ENCODE data around the gene SSH2. TPM values are rescaled to one million over a fixed set of nuclear protein-coding genes. Genes with fewer than 3 reads are reported as not detected.

Gene SSH2
- polyA plus RNA-seq, 1 experiment = 24.1 TPM

GRCh38 chr17:29671661-29672060 lies 258.4 kb downstream of the SSH2 start:
- no peaks in the 10 kb centered on the region for H3K9me3 ChIP-seq (ENCODE audit: control insufficient read depth, insufficient read depth, low read length)
- no peak for DNase-seq (ENCODE audit: low read depth, low spot score)
- no peak overlapping the region for H3K27ac ChIP-seq (ENCODE audit: low read depth, low read length)
- ChIA-PET POLR2A (no interaction called here), CTCF (interaction anchor here (1.0 to 1.1 kb wide), 2 partner anchors 54 to 123 kb away, joined by 4 read pairs; no protein-coding TSS in a partner anchor)
- H3K27me3 ChIP-seq (ENCODE audit: control insufficient read depth, insufficient read depth, low read length) = no peaks in the 10 kb centered on the region
- no peak overlapping the region for H3K4me3 ChIP-seq (ENCODE audit: low read depth, low read length)
- TF ChIP-seq CTCF (IDR thresholded peaks at IDR 0.05; ENCODE audit: low read depth, low read length) = no peak

GRCh38 chr17:29669266-29669665 lies 260.8 kb downstream of the SSH2 start:
- ChIA-PET POLR2A (no interaction called here), CTCF (no interaction called here)

GRCh38 chr17:29667969-29668368 lies 262.1 kb downstream of the SSH2 start:
- H3K27ac ChIP-seq (ENCODE audit: low read depth, low read length) = no peak overlapping the region
- H3K4me3 ChIP-seq (ENCODE audit: low read depth, low read length) = no peak overlapping the region
- TF ChIP-seq CTCF (IDR thresholded peaks at IDR 0.05; ENCODE audit: low read depth, low read length) = no peak
- H3K9me3 ChIP-seq (ENCODE audit: control insufficient read depth, insufficient read depth, low read length) = no peaks in the 10 kb centered on the region
- no peaks in the 10 kb centered on the region for H3K27me3 ChIP-seq (ENCODE audit: control insufficient read depth, insufficient read depth, low read length)
- CTCF ChIA-PET = interaction anchor here (1.2 kb wide), 1 partner anchor 263 kb away, joined by 3 read pairs; no protein-coding TSS in a partner anchor
- no peak for DNase-seq (ENCODE audit: low read depth, low spot score)
- POLR2A ChIA-PET = no interaction called here

More at GRCh38 chr17:29669266-29669665, 260.8 kb downstream of the SSH2 start:
- H3K27me3 ChIP-seq (ENCODE audit: control insufficient read depth, insufficient read depth, low read length) = no peaks in the 10 kb centered on the region
- TF ChIP-seq CTCF (IDR thresholded peaks at IDR 0.05; ENCODE audit: low read depth, low read length) = no peak
- no peak overlapping the region for H3K4me3 ChIP-seq (ENCODE audit: low read depth, low read length)
- DNase-seq (ENCODE audit: low read depth, low spot score) = no peak
- H3K27ac ChIP-seq (ENCODE audit: low read depth, low read length) = no peak overlapping the region
- no peaks in the 10 kb centered on the region for H3K9me3 ChIP-seq (ENCODE audit: control insufficient read depth, insufficient read depth, low read length)

- CTCF ChIA-PET = no interaction called here
- no peak for TF ChIP-seq CTCF (IDR thresholded peaks at IDR 0.05; ENCODE audit: low read depth, low read length)
- Histone ChIP-seq H3K27me3 (ENCODE audit: control insufficient read depth, insufficient read depth, low read length) (no peaks in the 10 kb centered on the region), H3K4me3 (ENCODE audit: low read depth, low read length) (no peak overlapping the region), H3K9me3 (ENCODE audit: control insufficient read depth, insufficient read depth, low read length) (no peaks in the 10 kb centered on the region), H3K27ac (ENCODE audit: low read depth, low read length) (no peak overlapping the region)
- DNase-seq (ENCODE audit: low read depth, low spot score) = no peak
- POLR2A ChIA-PET = interaction anchor here (0.6 kb wide), 1 partner anchor 373 kb away, joined by 4 read pairs; no protein-coding TSS in a partner anchor
These were observed 264.6 kb downstream of the SSH2 start for GRCh38 chr17:29665481-29665810.

GRCh38 chr17:29664743-29665480 lies 265.1 kb downstream of the SSH2 start:
- CTCF ChIA-PET = no interaction called here
- no peak for DNase-seq (ENCODE audit: low read depth, low spot score)
- POLR2A ChIA-PET = interaction anchor here (0.6 kb wide), 1 partner anchor 372 kb away, joined by 4 read pairs; no protein-coding TSS in a partner anchor

More at GRCh38 chr17:29664743-29665480, 265.1 kb downstream of the SSH2 start:
- H3K27ac ChIP-seq (ENCODE audit: low read depth, low read length) = no peak overlapping the region
- TF ChIP-seq CTCF (IDR thresholded peaks at IDR 0.05; ENCODE audit: low read depth, low read length) = no peak
- H3K4me3 ChIP-seq (ENCODE audit: low read depth, low read length) = no peak overlapping the region
- H3K27me3 ChIP-seq (ENCODE audit: control insufficient read depth, insufficient read depth, low read length) = no peaks in the 10 kb centered on the region
- no peaks in the 10 kb centered on the region for H3K9me3 ChIP-seq (ENCODE audit: control insufficient read depth, insufficient read depth, low read length)

Measured in AG04450 (cell line).